HEK293 (cell line): Measurements from ENCODE around the gene FOXP4.

Experiments
- MZF1 ChIP-seq: fragments of 450-650 bp; formaldehyde crosslinking; IDR thresholded peaks from 2 replicates; pipeline ENCODE4 v1.5.1; 2017; ENCODE audit warnings: missing biosample characterization, missing genetic modification characterization, borderline replicate concordance
- RBAK ChIP-seq: fragments of 450-650 bp; formaldehyde crosslinking; IDR thresholded peaks from 2 replicates; pipeline ENCODE4 v1.5.1; 2016; ENCODE audit warnings: missing biosample characterization, missing genetic modification characterization
- REST ChIP-seq: fragments of 450-650 bp; formaldehyde crosslinking; IDR thresholded peaks from 2 replicates; pipeline ENCODE4 v1.5.1; 2016; ENCODE audit warnings: missing biosample characterization, missing genetic modification characterization
- TRIM28 ChIP-seq: IDR thresholded peaks from 2 replicates; pipeline ENCODE4 v1.6.1; 2011; ENCODE audit warnings: low read length, control low read depth, borderline replicate concordance
- TSHZ1 ChIP-seq: fragments of 450-650 bp; formaldehyde crosslinking; IDR thresholded peaks from 2 replicates; pipeline ENCODE4 v1.5.1; 2016; ENCODE audit warnings: missing biosample characterization, missing genetic modification characterization, borderline replicate concordance
- ZBTB21 ChIP-seq: fragments of 450-650 bp; formaldehyde crosslinking; IDR thresholded peaks from 2 replicates; pipeline ENCODE4 v1.5.1; 2017; ENCODE audit warnings: missing biosample characterization, missing genetic modification characterization
- ZBTB6 ChIP-seq: fragments of 450-650 bp; formaldehyde crosslinking; IDR thresholded peaks from 2 replicates; pipeline ENCODE4 v1.5.1; 2017; ENCODE audit warnings: missing biosample characterization, missing genetic modification characterization
- ZNF114 ChIP-seq: fragments of 450-650 bp; formaldehyde crosslinking; IDR thresholded peaks from 2 replicates; pipeline ENCODE4 v1.5.0; 2017; ENCODE audit warnings: missing biosample characterization, missing genetic modification characterization
- ZNF121 ChIP-seq: fragments of 450-650 bp; formaldehyde crosslinking; IDR thresholded peaks from 2 replicates; pipeline ENCODE4 v1.5.1; 2016; ENCODE audit warnings: missing biosample characterization, missing genetic modification characterization
- ZNF138 ChIP-seq: fragments of 450-650 bp; formaldehyde crosslinking; IDR thresholded peaks from 2 replicates; pipeline ENCODE4 v1.5.1; 2016; ENCODE audit warnings: missing biosample characterization, missing genetic modification characterization, borderline replicate concordance
- ZNF140 ChIP-seq: fragments of 450-650 bp; formaldehyde crosslinking; IDR thresholded peaks from 2 replicates; pipeline ENCODE4 v1.5.1; 2016; ENCODE audit warnings: missing biosample characterization, missing genetic modification characterization
- ZNF16 ChIP-seq: fragments of 450-650 bp; formaldehyde crosslinking; IDR thresholded peaks from 2 replicates; pipeline ENCODE4 v1.5.1; 2016; ENCODE audit warnings: low read depth, missing biosample characterization, missing genetic modification characterization
- ZNF274 ChIP-seq, 2 experiments: fragments of 200-500 bp in 1 of 2; fragments of 450-650 bp in 1 of 2; sonication (Bioruptor generic) in 1 of 2; formaldehyde crosslinking in 1 of 2; IDR thresholded peaks; 2 replicates each; pipeline versions ENCODE4 v1.5.1 to v1.6.1; 2014 to 2016; ENCODE audit warnings: borderline replicate concordance in 1 of 2, inconsistent platforms in 1 of 2, low read length in 1 of 2, missing biosample characterization in 1 of 2, missing genetic modification characterization in 1 of 2
- ZNF280D ChIP-seq: fragments of 450-650 bp; formaldehyde crosslinking; IDR thresholded peaks from 2 replicates; pipeline ENCODE4 v1.5.1; 2016; ENCODE audit warnings: missing biosample characterization, missing genetic modification characterization
- ZNF311 ChIP-seq: fragments of 450-650 bp; formaldehyde crosslinking; IDR thresholded peaks from 2 replicates; pipeline ENCODE4 v1.5.1; 2017; ENCODE audit warnings: missing biosample characterization, missing genetic modification characterization, borderline replicate concordance
- ZNF335 ChIP-seq: fragments of 450-650 bp; formaldehyde crosslinking; conservative IDR thresholded peaks from 2 replicates; pipeline ENCODE4 v1.5.1; 2016; ENCODE audit warnings: missing biosample characterization, missing genetic modification characterization
- ZNF394 ChIP-seq: fragments of 450-650 bp; formaldehyde crosslinking; IDR thresholded peaks from 2 replicates; pipeline ENCODE4 v1.5.1; 2016; ENCODE audit warnings: missing biosample characterization, missing genetic modification characterization, mild to moderate bottlenecking, moderate library complexity, borderline replicate concordance
- ZNF426 ChIP-seq: fragments of 450-650 bp; formaldehyde crosslinking; IDR thresholded peaks from 2 replicates; pipeline ENCODE4 v1.5.1; 2017; ENCODE audit warnings: missing biosample characterization, missing genetic modification characterization, mild to moderate bottlenecking, inconsistent platforms, moderate library complexity
- ZNF544 ChIP-seq: fragments of 450-650 bp; formaldehyde crosslinking; IDR thresholded peaks from 2 replicates; pipeline ENCODE4 v1.5.0; 2017; ENCODE audit warnings: missing biosample characterization, missing genetic modification characterization
- ZNF548 ChIP-seq: fragments of 450-650 bp; formaldehyde crosslinking; IDR thresholded peaks from 2 replicates; pipeline ENCODE4 v1.5.1; 2016; ENCODE audit warnings: missing biosample characterization, missing genetic modification characterization
- ZNF580 ChIP-seq: fragments of 450-650 bp; formaldehyde crosslinking; IDR thresholded peaks from 2 replicates; pipeline ENCODE4 v1.5.1; 2016; ENCODE audit warnings: missing biosample characterization, missing genetic modification characterization
- ZNF670 ChIP-seq: fragments of 450-650 bp; formaldehyde crosslinking; IDR thresholded peaks from 2 replicates; pipeline ENCODE4 v1.5.1; 2016; ENCODE audit warnings: missing biosample characterization, missing genetic modification characterization, low read depth
- ZNF785 ChIP-seq: fragments of 450-650 bp; formaldehyde crosslinking; IDR thresholded peaks from 2 replicates; pipeline ENCODE4 v1.5.1; 2016; ENCODE audit warnings: missing biosample characterization, missing genetic modification characterization
- ZNF792 ChIP-seq: fragments of 450-650 bp; formaldehyde crosslinking; IDR thresholded peaks from 2 replicates; pipeline ENCODE4 v1.5.1; 2016; ENCODE audit warnings: missing biosample characterization, missing genetic modification characterization
- TF ChIP-seq, protein P1 (sequence below): fragments of 450-650 bp; formaldehyde crosslinking; IDR thresholded peaks from 2 replicates; pipeline ENCODE4 v1.5.1; 2016; ENCODE audit warnings: missing biosample characterization, missing genetic modification characterization, low read depth

FOXP4 gene

GRCh38 chr6:41607036-41607435 lies 60.9 kb downstream of the FOXP4 start (continued):
- TF ChIP-seq REST (peak; percentile 66; the same call in 1 of the 2 replicates), ZNF544 (no peak), TRIM28 (no peak), ZNF670 (tag by site-specific recombination) (no peak), ZBTB6 (tag by site-specific recombination) (no peak), ZNF140 (tag by site-specific recombination) (peak; percentile 42; the same call in 1 of the 2 replicates), ZNF785 (tag by site-specific recombination) (no peak), MZF1 (tag by site-specific recombination) (no peak), ZNF394 (tag by site-specific recombination) (peak; percentile 97), ZNF16 (tag by site-specific recombination) (no peak), ZNF138 (tag by site-specific recombination) (no peak), ZNF121 (tag by site-specific recombination) (no peak), TSHZ1 (tag by site-specific recombination) (no peak; the same call in 1 of the 2 replicates), ZNF335 (tag by site-specific recombination) (no peak), ZNF580 (tag by site-specific recombination) (no peak), RBAK (tag by site-specific recombination) (no peak), ZNF792 (tag by site-specific recombination) (no peak), ZNF311 (tag by site-specific recombination) (no peak), ZNF274 (IDR thresholded peaks at IDR 0.05; ENCODE audit: low read length) (no peak), ZNF274 (tag by site-specific recombination; IDR thresholded peaks at IDR 0.05; ENCODE audit: borderline replicate concordance) (no peak), ZNF426 (tag by site-specific recombination) (peak; percentile 93), ZNF114 (no peak), ZBTB21 (tag by site-specific recombination) (peak; percentile 54; the same call in 1 of the 2 replicates), ZNF280D (tag by site-specific recombination) (no peak), ZNF548 (no peak)
- TF ChIP-seq, protein P1, sequence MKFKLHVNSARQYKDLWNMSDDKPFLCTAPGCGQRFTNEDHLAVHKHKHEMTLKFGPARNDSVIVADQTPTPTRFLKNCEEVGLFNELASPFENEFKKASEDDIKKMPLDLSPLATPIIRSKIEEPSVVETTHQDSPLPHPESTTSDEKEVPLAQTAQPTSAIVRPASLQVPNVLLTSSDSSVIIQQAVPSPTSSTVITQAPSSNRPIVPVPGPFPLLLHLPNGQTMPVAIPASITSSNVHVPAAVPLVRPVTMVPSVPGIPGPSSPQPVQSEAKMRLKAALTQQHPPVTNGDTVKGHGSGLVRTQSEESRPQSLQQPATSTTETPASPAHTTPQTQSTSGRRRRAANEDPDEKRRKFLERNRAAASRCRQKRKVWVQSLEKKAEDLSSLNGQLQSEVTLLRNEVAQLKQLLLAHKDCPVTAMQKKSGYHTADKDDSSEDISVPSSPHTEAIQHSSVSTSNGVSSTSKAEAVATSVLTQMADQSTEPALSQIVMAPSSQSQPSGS (tag by site-specific recombination), result no peak
